Measurements from ENCODE around the gene BNC1.
"Not testable (repeated sequence)": the region's sequence is repeated elsewhere in the genome, so short reads cannot be mapped to it uniquely, and the experiment has no call there.

Gene BNC1

DNA sequence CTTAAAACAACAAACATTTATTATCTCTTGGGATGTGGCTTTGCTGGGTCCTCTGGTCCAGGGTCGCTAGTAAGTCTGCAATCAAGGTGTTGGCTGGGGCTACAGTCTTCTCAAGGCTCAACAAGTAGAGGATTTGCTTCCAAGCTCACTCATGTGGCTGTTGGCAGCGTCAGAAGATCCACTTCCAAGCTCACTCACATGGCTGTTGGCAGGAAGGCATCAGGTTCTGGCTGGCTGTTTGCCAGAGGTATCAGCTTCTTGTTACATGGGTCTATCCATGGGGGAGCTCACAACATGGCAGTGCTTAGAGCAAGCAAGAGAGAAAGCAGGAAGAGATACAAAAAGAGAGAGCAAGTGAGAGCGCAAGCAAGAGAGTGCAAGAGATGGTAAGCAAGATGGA lies 15.0 kb upstream of the BNC1 start:
- DNase-seq (ENCODE audit: low read depth in 2 of 2) = no peak

DNA sequence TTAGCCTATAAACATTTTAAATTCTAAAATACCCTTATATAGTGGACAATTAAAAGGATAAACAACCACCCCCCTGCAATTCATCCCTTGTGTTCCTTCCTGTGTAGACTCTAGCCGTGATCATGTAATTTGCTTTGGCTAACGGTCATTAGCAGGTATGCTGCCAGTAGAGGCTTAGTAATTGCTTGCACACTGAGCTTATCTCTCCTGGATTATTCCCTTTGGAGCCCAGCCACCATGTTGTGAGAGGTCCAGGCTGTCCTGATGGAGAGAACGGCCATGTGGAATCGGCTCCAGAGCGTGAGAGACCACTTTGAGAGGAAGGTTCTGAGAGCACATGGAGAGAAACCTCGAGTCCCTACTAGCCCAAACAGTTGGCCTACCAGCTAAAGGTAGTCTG lies 11.0 kb upstream of the BNC1 start:
- DNase-seq (ENCODE audit: low read depth in 2 of 2) = no peak

DNA sequence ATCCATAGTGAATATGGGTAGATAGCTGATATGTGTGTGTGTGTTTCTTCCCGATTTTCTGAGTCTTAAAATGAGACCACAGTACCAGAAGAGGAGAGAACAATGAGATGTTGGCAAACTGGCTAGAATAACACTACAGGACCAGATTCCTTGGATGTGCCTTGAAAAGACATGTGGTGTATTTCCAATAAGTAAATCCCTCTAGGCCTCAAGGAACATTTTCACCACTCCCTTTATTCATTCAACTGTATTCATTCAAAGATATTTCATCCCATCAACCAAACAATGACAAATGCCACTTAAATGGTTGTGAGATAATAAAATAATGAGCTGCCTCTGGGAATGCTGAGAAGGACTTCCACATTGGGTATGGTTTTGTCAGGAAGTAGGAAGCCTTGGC lies 8.7 kb upstream of the BNC1 start:
- no peak for DNase-seq (ENCODE audit: low read depth in 2 of 2)

DNA sequence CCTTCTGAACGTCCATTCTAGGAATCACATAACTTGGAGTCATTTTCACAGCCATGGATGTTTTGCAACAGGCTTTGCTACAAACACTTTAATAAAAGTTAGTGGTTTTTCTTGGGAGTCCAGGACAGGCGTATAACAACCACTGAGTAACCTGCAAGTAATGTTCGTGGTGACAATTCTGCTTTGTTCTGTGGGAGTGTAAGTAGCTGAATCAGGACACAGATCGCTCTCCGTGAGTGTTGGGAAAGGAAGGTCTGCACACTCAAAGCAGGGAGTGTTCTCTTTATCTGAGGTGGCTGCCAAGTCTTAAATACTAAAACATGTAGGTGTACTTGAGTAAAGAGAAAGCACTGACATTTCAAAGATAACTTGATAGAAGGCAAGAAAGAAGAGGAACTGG lies 7.9 kb upstream of the BNC1 start:
- no peak for DNase-seq (ENCODE audit: low read depth in 2 of 2)

DNA sequence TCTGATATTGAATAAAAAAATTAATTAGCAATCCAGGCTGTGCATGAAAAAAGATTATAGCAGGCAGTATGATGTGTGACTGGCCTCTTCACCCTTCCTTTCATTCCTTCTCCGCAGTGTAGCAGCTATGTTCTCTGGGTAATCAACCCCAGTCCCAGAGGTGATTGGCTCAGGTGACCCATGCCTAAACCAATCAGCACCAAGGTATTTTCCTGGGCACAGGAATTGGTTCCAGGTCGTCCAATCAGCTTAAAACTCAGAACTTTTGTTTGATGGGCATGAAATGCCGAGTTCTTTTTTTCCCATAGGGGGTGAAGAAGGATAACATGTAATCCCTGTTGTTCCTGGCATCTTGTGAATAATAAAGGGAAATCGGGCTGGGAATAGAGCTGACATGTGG lies 5.8 kb upstream of the BNC1 start:
- no peak for DNase-seq (ENCODE audit: low read depth in 2 of 2)

DNA sequence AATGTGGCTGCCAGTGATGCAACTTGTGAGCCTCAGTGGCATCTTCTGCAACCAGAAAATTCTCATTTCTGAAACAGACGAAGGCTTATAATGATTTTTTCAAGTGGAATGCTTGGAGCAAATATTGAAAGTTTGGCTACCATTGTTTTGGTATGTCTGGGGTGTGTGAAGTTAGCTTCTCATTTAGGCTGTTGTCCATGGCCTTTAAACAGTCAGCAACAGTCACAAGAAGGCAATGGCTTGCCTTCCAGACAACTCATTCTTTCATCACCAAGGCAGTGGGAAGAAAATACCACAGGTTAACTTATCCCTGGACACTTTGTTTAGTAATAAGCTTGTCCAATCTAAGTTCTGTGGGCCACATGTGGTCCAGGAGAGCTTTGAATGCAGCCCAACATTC lies 4.7 kb upstream of the BNC1 start:
- no peak for DNase-seq (ENCODE audit: low read depth in 2 of 2)

DNA sequence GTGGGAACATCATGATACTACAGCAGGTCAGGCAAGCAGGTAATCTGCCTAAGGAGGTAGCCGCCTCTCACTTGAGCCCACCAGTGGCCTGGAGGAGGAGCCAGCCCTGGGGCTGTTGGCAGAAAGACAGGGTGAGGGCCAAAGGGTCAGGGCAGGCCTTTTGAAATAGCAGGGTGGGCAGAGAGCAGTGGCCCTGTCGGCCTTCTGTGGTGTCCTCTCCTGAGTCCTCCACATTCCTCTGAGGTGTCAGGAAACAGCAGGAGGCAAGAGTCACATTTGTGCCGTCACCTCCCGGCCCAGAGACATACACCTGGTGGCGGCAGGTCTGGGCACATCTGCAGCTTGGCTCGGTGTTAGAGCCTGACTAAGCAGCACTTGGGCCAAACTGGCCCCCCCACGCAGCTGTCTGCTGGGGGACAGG lies 3.9 kb upstream of the BNC1 start:
- DNase-seq (ENCODE audit: low read depth in 2 of 2) = no peak

DNA sequence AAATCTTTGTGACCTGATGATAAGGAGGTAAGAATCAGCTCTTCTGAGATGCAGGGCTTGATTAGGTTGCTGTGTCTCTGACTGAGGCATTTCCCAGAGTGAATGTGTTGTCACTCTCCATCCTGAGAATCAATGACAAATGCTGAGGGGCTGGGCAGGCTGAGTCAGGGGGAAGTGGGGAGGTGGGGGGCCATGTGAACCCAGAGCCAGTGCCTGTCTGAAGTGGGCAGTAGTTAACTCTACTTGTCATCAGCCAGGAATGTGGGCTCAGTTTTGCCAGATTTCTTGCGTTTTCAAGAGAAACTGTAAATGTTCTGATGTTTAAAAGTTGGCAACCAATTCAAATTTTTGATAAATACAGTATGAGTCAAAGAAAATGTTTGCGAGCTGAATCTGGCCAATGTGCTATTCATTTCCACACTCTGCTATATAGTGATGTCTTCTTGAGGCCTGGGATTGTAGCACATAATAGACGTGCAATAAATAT lies 3.1 kb upstream of the BNC1 start:
- DNase-seq (ENCODE audit: low read depth in 2 of 2) = no peak

DNA sequence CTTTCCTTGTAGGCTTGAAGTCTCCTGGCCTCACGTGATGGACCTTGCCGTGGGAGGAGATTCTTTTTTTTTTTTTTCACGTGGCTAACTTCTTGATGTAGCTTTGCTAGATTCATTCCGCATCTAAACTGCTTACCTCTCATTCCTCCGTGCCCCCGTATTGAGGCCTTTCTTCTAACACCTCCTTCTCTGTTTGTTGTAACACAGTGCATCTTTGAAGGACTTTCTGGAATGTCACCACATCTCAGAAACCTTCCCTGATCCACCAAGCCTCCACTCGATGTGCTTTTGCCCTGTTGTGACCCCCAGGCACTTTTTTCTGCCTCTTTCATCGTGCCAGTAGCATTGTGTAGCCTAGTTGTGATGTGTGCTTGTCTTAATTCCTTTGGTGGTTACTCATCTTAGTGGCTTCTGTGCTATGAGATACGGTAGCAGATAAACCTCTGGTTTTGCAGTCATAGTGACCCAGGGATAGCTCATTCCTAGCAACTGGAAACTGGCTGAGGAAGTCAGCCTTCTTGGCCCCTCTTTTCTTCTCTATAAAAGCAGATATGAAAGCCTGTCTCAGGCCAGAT lies 1.6 kb upstream of the BNC1 start:
- DNase-seq (ENCODE audit: low read depth in 2 of 2) = no peak

DNA sequence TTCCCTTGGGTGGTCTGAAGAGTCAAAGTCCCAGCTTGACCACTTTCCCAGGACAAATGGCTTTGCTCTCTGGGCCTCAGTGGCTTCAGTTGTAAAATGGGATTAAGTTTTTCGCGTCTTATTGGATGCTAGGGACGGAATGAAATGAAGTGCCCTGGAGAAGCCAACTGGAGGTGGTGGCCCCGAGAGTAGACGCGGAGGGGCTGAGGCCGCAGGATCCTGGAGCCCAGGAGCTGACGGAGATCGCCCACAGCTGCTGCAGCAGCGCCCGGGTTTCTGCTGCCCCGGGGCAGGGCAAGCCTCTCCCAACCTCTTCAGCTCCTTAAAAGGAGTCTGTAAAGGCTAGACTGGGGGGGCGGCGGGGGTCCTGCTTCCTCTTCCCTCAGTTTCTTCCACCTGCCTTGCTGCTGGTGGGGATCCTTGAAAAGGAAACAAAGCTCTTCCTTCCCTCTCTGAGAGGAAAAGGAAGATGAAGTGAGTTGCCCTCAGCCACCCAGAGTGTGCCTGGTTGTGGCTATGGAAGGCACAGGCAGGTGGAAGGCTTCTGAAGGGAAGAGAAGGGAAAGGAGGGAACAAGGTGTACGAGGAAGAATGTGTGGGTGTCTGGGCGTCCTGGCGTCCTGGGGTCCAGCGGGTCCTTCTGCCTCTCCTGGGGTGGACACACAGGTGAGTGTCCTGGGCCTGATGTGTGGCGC lies 967 bp upstream of the BNC1 start:
- DNase-seq (ENCODE audit: low read depth in 2 of 2) = no peak

DNA sequence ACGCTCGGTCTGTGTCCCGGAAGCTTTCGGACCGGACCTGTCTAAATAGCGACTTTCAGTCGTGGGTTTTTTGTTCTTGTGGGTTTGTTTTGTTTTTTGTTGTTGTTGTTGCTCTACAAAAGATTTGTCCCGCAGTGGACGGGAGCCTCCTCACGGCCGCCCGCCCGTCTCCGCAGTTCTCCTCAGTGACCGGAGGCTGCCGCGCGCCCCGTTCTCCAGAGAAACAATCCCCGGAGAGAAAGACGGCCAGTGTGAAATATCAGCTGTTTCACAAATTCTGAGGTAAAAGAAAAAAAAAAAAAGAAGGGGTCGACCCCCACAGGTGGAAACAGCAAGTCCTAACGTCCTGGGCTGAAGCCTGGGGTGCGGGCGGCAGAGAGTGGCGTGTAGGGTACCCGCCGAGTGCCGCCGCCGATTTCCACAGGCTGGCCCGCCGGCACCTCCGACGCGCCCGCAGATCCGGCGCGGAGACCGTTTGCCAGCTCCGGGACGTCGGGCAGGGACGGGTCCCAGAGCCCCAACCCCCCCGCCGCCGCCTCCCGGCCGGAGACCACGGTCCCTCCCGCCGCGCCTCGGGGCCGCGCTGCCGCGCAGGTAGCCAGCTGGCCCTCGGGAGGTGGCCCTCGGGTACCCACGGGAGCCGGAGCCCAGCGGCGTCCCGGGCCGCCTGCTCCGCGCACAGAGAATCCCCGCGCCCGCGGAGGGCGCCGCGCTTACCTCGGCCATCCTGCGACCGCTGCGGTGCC lies 478 bp downstream of the BNC1 start:
- no peak for DNase-seq (ENCODE audit: low read depth in 2 of 2)

DNA sequence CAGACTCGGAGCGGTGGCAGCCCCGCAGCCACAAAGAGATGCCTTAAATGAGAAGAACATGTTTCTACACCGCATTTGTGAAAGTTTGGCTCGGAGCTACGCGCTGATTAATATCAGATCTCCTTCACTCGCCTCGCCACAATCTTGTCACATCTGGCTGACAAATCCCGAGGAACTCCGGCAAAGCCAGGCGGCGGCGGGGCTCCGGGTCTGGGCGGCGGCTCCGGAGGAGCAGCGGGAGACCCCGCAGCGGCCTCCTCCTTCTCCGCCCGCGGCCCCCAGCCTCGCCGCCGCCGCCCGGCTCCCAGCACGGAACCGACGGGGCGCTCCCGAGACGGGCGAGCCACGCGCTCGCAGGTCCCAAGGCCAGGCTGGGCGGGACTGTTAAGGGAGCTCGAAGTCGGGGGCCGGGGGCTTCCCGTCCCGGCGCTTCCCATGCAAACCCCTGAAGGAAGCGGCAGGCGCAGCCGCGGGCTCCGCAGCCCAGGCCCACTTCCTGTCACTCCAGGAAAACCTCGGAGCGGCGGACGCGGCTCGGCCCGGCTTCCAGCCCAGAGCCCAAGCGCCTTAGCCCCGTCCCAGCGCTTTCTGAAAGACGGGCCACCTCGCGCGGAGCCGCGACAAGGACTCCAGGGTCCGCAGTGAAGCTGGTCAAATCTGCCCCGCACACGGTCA lies 1.2 kb downstream of the BNC1 start:
- no peak for DNase-seq (ENCODE audit: low read depth in 2 of 2)

DNA sequence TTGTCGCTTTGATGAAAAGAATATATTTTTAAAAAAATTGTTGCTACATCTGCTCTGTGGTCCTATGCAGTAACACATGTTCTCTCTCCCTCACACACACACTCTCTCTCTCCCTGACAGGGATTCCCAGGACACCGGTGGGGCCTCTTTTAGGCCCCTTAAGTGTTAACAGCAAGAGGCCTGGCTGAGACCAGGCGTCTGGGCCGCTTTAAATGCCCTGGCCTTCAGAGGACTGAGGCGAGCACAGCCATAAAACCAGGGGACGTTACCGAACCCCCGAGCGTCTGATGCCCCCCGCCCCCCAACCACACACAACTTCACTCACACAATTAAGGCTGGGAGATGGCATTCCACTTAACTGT lies 1.7 kb downstream of the BNC1 start:
- DNase-seq (ENCODE audit: low read depth in 2 of 2) = no peak

DNA sequence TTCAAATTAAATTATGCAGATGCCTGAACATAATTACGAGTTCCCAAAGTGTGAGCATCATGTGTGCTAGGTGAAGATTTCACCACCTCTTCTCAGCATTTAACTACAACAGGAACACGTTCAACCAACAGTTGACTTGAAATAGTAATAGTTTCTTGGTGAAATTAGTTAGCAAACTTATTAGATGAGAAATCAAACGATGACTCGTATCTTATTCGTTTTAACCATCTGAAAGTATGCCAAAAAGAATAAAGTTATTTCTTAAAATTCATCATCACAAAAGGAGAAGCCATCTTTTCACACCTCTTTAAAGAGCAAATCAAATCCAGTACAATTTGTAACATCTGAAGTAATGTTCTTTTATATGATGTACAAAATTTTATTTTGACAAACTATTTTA lies 2.3 kb downstream of the BNC1 start:
- DNase-seq (ENCODE audit: low read depth in 2 of 2) = no peak

DNA sequence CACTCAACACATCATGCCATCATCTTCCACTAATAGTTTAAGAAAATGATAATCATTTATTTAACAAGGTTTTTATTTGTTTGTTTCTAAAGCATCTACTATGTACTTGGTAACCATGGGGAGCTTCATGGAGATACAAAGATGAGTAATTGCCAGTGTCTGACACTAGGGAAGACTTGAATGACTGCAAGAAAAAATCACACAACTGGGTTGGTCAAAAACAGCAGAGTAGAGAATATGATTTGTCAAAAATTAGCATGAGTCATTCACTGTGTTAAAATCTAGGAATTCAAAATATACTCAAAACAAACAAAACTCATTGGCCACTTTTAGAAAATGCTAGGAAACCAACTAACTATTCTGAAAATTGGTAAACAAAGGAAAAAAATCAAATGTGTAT lies 6.3 kb downstream of the BNC1 start:
- no peak for DNase-seq (ENCODE audit: low read depth in 2 of 2)

DNA sequence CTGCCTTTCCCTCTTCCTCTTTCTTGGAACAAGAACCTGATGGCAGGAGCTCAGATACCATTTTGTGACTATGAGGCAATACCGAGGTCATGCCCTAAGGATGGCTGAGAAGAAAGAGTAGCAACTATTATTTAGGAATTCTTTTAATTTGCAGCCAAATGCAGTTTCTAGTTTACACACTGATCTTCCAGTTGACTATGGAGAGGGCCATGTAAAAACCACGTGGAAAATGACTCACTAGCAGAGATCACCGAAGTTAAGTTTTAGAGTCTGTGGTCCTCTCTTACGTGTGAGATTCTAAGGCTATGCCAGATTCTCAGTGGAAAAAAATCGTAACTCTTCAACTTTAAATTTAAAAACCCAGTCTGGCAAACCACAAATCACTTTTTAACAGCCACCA lies 7.8 kb downstream of the BNC1 start:
- no peak for DNase-seq (ENCODE audit: low read depth in 2 of 2)

DNA sequence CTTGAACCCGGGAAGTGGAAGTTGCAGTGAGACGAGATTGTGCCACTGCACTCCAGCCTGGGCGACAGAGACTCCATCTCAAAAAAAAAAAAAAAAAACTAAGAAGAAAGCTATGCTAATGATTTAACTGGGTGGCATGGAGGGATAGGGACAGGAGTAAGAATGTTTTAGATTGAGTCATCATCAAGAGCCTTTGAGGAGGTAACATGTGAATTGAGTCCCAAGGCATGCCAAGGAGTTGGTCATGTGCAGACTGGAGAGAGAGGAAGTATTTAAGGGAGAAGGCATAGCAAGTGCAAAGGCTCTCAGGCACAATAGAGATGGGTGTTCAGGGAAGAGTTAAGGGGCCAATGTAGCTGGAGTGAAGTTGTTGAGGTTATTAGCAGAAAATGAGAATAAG lies 9.1 kb downstream of the BNC1 start:
- no peak for DNase-seq (ENCODE audit: low read depth in 2 of 2)

DNA sequence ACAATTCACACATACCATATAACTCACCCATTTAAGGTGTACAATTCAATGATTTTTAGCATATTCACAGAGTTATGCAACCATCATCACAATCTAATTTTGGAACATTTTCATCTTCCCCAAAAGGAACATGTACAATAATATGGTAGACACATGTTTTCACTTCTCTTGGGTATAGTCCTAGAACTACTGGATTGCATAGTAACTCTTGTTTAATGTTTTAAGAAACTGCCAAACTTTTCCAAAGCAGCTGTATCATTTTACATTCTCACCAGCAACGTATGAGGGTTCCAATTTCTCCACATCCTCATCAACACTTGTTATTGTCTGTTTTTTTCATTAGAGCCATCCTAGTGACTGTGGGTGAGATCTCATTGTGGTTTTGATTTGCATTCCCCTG lies 14.3 kb downstream of the BNC1 start:
- DNase-seq (ENCODE audit: low read depth in 2 of 2) = no peak

DNA sequence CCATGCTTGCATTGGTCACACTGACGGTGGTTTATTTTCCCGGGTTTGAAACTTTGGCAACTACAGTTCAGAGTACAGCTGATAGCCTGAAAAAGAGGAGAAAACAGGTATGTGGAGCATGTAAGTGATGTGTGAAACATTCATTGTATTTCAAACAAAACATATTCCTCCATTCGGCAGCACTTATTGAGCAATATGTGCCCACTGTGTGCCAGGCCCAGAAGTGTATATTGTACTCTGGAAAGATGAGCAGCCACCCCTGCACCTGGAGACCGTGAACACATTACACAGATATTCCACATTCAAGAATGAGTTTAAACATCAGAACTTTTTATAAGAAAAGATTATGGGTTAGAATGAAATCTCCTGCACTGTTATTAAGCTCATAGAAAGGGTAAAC lies 16.3 kb downstream of the BNC1 start:
- no peak for DNase-seq (ENCODE audit: low read depth in 2 of 2)

DNA sequence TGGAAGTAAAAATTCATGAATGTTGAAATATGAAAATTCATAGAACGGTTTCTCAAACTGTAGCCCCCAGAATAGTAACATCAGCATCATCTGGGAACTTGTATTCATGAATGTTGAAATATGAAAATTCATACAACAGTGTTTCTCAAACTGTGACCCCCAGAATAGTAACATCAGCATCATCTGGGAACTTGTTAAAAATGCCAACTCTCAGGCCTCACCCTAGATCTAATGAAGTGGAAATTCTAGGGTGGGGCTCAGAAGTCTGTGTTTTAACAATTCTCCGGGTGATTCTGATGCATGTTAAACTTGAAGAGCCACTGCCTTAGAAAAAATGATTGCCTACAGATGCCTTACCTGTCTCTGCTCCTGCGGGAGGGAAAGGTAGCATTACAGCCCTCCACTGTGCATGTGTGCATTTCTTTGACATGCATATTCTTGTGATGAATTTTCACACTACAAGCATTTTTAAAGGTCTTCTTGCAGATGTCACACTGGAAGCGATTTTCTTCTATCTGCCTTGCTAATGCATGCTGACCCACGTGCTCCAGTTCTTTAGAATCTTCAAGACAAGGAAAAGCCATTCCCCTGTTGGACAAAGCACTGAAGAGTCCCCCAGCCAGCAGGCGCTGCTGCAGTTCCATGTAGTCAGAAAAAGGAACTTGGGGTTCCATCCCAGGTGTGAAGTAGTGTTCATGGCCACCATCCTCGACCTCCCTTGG lies 21.7 kb downstream of the BNC1 start:
- no peak for DNase-seq (ENCODE audit: low read depth in 2 of 2)

DNA sequence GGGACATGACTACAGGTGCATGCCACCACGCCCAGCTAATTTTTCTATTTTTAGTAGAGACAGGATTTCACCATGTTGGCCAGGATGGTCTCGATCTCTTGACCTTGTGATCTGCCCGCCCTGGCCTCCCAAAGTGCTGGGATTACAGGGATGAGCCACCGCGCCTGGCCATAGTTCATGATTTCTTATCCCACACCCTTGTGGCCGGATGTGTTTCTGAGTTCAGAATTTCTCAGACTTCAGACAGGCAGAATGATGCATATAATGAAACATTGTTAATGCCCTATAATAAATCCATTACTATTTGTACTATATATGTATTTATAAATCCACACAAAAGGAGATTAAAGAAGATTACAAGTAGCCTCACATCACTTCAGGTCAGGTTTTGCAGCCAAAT lies 22.3 kb downstream of the BNC1 start:
- not testable (repeated sequence) for DNase-seq (ENCODE audit: low read depth in 2 of 2)

DNA sequence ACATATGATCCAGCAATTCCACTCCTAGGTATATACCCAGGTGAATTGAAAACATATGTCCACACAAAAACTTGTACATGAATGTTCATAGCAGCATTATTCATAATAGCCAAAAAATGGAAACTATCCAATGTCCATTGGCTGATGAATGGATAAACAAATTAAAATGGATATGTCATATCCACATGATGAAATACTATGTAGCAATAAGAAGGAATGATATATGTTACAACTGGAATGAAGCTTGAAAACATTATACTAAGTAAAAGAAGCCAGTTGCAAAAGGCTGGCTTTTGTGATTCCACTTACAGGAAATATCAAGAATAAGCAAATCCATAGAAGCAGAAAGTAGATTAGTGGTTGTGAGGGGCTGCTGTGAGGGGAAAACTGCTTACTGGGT lies 33.7 kb downstream of the BNC1 start:
- no peak for DNase-seq (ENCODE audit: low read depth in 2 of 2)

Measured in stimulated activated CD4-positive, alpha-beta T cell treated with anti-CD3 and anti-CD28 coated beads, Interleukin-1b, Interleukin-23, amount 100 ng/mL, for 4 hours (primary cell).